Measurements from ENCODE around the gene TUBA1C. TPM values are rescaled to one million over a fixed set of nuclear protein-coding genes. Genes with fewer than 3 reads are reported as not detected.
A peak's percentile ranks its signal among the peaks of the same experiment; 100 is the strongest.

Gene TUBA1C
- total and polyA plus RNA-seq, 2 of the 8 experiments (the other 6 are each of a cell fraction or from before 2014, with no cell fraction given), result 504 to 3,101 TPM

DNA sequence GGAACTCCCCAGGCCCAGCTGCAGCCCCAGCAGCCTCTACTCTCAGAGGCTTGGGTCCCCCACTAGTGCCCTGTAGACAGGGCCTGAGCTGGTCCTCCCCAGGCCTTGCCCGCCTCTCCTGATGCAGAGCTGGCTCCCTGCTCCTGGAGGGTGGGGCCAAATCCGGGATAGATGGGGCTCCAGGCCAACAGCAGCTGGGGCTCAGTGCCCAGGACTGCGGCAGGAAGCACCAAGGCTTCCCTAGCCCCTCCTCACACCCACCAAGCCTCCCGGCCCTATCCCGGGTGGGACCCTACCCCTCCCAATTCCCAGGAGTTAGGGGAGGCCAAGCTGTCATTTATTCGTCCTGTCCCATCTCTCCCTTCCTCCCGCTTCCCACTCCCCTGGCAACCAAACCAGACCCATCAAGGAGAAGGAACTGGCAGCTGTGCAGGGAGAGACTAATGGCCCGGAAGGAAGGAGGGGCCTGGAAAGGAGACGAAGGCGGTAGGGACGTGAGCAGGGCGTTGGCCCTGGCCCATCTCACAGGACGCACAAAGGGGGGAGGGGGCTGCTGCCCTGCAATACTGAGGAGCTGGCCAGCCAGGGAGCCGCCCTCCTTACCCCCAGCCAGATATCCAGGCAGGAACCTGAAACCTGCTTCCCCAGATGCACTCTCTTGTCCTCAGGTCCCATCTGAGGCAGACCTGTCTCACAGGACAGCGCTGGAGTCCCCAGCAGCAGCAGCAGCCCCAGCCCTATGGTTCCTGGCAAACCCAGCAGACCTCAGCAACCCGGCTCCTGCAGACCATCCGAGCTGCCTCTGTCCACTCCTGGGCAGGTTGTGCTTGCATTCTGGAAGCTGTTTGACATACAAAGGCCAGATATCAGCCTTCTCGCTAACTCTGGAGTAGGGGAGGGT lies 28.4 kb downstream of the TUBA1C start:
- Histone ChIP-seq H2AFZ (ENCODE audit: low read length) (0 out of 2 replicates have a peak overlapping the region, but pooled peaks have one; percentile 7), H3K36me3 (ENCODE audit: control insufficient read depth in 2 of 4, insufficient read depth in 4 of 4, low read length in 3 of 4) (no peaks in the 10 kb centered on the region), H3K4me1 (replicated peaks in 1 of 4; ENCODE audit: control insufficient read depth in 3 of 4, insufficient read depth in 4 of 4, low read length in 3 of 4) (peaks cover 0 to 36% (median 17%) of the 10 kb centered on the region in 4 experiments; a peak in 6 of 7 replicates), H3K27ac (ENCODE audit: low read depth, low read length) (no peak overlapping the region), H3K79me1 (ENCODE audit: low read depth, low read length) (no peaks in the 10 kb centered on the region), H3K9me3 (ENCODE audit: insufficient read depth in 2 of 2, low read depth in 1 of 2, low read length in 1 of 2) (no peaks in the 10 kb centered on the region), H4K91ac (replicated peaks; ENCODE audit: insufficient read length, low read length) (no peak overlapping the region), H3K4me2 (ENCODE audit: insufficient read depth in 1 of 2, low read depth in 2 of 2, low read length in 2 of 2) (peak overlapping the region; percentile 62 to 65), H2AK5ac (ENCODE audit: low read depth, low read length) (no peak overlapping the region), H3K14ac (ENCODE audit: insufficient read length) (no peak overlapping the region), H2BK15ac (ENCODE audit: low read length) (peak overlapping the region; percentile 72; the same call in 1 of the 2 replicates), H2BK120ac (replicated peaks; ENCODE audit: low read depth, low read length) (no peak overlapping the region), H3K9ac (replicated peaks in 1 of 4; ENCODE audit: extremely low read depth in 1 of 4, low read depth in 3 of 4, low read length in 3 of 4) (no peak overlapping the region), H3K18ac (ENCODE audit: extremely low read depth, low read length) (no peak overlapping the region; the same call in 1 of the 2 replicates), H3K4ac (replicated peaks; ENCODE audit: insufficient read length, low read depth, low read length) (no peak overlapping the region), H4K5ac (ENCODE audit: insufficient read length, low read depth, low read length) (no peak overlapping the region), H2BK5ac (ENCODE audit: low read depth, low read length) (no peak overlapping the region), H3K56ac (replicated peaks; ENCODE audit: insufficient read length, low read depth, low read length) (no peak overlapping the region), H2BK12ac (ENCODE audit: low read depth, low read length) (0 out of 2 replicates have a peak overlapping the region, but pooled peaks have one; percentile 12), H3K23me2 (ENCODE audit: low read depth, low read length) (peaks cover 11% of the 10 kb centered on the region; the same call in 1 of the 2 replicates), H3K23ac (ENCODE audit: insufficient read length) (no peak overlapping the region), H3K79me2 (ENCODE audit: control insufficient read depth in 1 of 2, insufficient read depth in 2 of 2, low read length in 2 of 2) (no peaks in the 10 kb centered on the region), H3K27me3 (replicated peaks in 1 of 4; ENCODE audit: control insufficient read depth in 3 of 4, extremely low read depth in 1 of 4, insufficient read depth in 3 of 4, low read length in 3 of 4) (peaks cover 47 to 65% (median 63%) of the 10 kb centered on the region in 4 experiments), H4K20me1 (replicated peaks in 1 of 2; ENCODE audit: control insufficient read depth in 1 of 2, insufficient read depth in 2 of 2, low read length in 2 of 2) (peaks cover 2 to 19% of the 10 kb centered on the region in 2 experiments), H4K8ac (ENCODE audit: extremely low read depth, insufficient read depth, low read length) (no peak overlapping the region; the same call in 1 of the 2 replicates), H3K4me3 (ENCODE audit: extremely low read depth in 1 of 4, insufficient read depth in 2 of 4, low read depth in 3 of 4, low read length in 4 of 4) (peak overlapping the region in 2 of 4 experiments; percentile 14 to 39; a peak in 3 of 8 replicates), H2BK20ac (ENCODE audit: low read length) (no peak overlapping the region)
- peak in 1 of 2 experiments; percentile 67 for DNase-seq (ENCODE audit: low read depth in 1 of 2, low spot score in 2 of 2)
- FAIRE-seq, result no peak
- TF ChIP-seq PHF8 (conservative IDR thresholded peaks at IDR 0.05; ENCODE audit: low read depth, low read length) (no peak), POU5F1 (IDR thresholded peaks at IDR 0.05; ENCODE audit: low read depth, low read length) (no peak), SIN3A (conservative IDR thresholded peaks at IDR 0.05 in 1 of 2, IDR thresholded peaks at IDR 0.05 in 1 of 2; ENCODE audit: low read depth in 1 of 2, low read length in 2 of 2) (peak in 1 of 2 experiments; percentile 16; a peak in 1 of 4 replicates), GABPA (IDR thresholded peaks at IDR 0.05; ENCODE audit: borderline replicate concordance, insufficient read depth, low read length) (0 out of 2 replicates have a peak, but pooled peaks have one; percentile 33), KDM4A (IDR thresholded peaks at IDR 0.05; ENCODE audit: low read depth, low read length, severe bottlenecking) (no peak), JUN (IDR thresholded peaks at IDR 0.05; ENCODE audit: low read depth, low read length) (no peak), NANOG (IDR thresholded peaks at IDR 0.05; ENCODE audit: insufficient read depth, low read depth, low read length, poor library complexity, severe bottlenecking) (no peak)
- CTCF ChIA-PET (ENCODE audit: partially characterized antibody), result interaction anchor here (0.9 to 14.4 kb wide), 16 partner anchors 11 to 359 kb away, joined by 3 to 276 read pairs (median 5); partner anchors contain the start of genes C1QL4, DNAJC22 and TROAP
- POLR2A ChIA-PET (ENCODE audit: partially characterized antibody), result interaction anchor here (0.6 to 5.0 kb wide), 14 partner anchors 19 to 205 kb away, joined by 3 to 48 read pairs (median 5); partner anchors contain the start of genes C1QL4, DNAJC22, TROAP and TUBA1B
- 23% methylated on average over 15 of the region's 18 CpGs; no CpG with 5 or more reads in 1 of the 2 experiments for WGBS, 2 experiments (ENCODE audit: extremely low coverage in 1 of 2, insufficient coverage in 1 of 2, insufficient read length in 1 of 2, insufficient replicate concordance in 2 of 2, low coverage in 1 of 2, low lambda C conversion rate in 2 of 2, missing lambda C conversion rate in 1 of 2)

Measured in H1 (cell line).